Measurements from ENCODE around the gene ATP9B. TPM values are rescaled to one million over a fixed set of nuclear protein-coding genes. Genes with fewer than 3 reads are reported as not detected.

Gene ATP9B
- total RNA-seq, 1 experiment from 2014 or later, result 20.9 TPM

DNA sequence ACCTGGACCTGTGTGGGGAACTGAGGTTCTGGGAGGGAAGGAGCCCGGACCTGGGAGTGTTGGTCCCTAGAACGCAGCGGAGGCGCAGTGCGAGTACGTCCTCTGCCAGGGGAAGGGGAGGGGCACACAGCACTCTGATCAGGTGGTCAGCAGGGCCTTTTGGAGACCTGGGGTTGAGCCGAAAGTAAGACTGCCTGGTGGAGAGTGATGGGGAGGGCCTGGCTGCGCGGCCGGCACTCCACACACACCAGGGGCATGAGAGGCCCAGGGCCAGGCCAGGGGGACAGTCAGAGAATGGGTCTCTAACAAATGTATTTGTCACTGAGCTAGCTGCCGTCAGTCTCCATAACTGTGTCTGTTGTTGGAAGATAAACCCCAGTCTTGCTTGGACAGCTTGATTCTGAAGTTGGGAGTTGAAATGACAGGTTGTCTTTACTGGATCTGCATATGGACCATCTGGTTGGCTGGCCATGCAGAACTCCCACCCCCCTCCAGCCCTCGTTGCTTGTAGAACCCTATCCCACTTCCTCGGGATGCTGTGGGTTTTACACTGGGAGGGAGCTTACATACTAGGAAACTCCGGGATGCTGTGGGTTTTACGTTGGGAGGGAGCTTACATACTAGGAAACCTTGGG lies 251.1 kb downstream of the ATP9B start:
- H3K79me1 ChIP-seq (ENCODE audit: insufficient read depth, low read depth, low read length, poor library complexity, severe bottlenecking), result no peaks in the 10 kb centered on the region
- peaks cover 3% of the 10 kb centered on the region for H3K9me3 ChIP-seq (ENCODE audit: control insufficient read depth, low read depth, low read length)
- Mint-ChIP-seq H3K36me3 (ENCODE audit: insufficient read depth in 1 of 3, low read depth in 3 of 3) (peaks cover 9 to 13% (median 10%) of the 10 kb centered on the region in 3 experiments; a peak in 6 of 7 replicates), H3K27me3 (ENCODE audit: low read depth) (no peaks in the 10 kb centered on the region), H3K4me1 (peaks cover 5 to 10% of the 10 kb centered on the region in 2 experiments), H3K27ac (peak overlapping the region in 2 of 3 experiments; percentile 34 to 66; a peak in 1 of 7 replicates), H3K4me3 (no peak overlapping the region), H3K9me3 (peaks cover 2 to 6% of the 10 kb centered on the region in 2 experiments; a peak in 3 of 5 replicates)
- H2AK5ac ChIP-seq (ENCODE audit: insufficient read length, low read length), result no peak overlapping the region
- H3K14ac ChIP-seq (ENCODE audit: insufficient read depth, low read length), result no peak overlapping the region
- H4K91ac ChIP-seq (ENCODE audit: insufficient read length, low read depth, low read length), result no peak overlapping the region
- no peak for DNase-seq
- no peak overlapping the region for H3K27ac ChIP-seq (ENCODE audit: insufficient read length, low read depth, low read length)
- WGBS (ENCODE audit: extremely low coverage, insufficient read length, low lambda C conversion rate), result no CpG with 5 or more reads among the region's 15 CpGs
- no peak overlapping the region for H3K4me2 ChIP-seq (ENCODE audit: insufficient read depth, insufficient read length, low read length)
- H3K27me3 ChIP-seq (ENCODE audit: insufficient read depth, low read length), result no peaks in the 10 kb centered on the region
- no peak overlapping the region for H3T11ph ChIP-seq (ENCODE audit: low read length)
- H3K23ac ChIP-seq (ENCODE audit: insufficient read length, low read depth, low read length), result no peak overlapping the region
- no peak overlapping the region for H2BK5ac ChIP-seq (ENCODE audit: insufficient read length, low read length)
- no peak overlapping the region for H2BK12ac ChIP-seq (ENCODE audit: insufficient read length, low read depth, low read length)
- no peaks in the 10 kb centered on the region for H3K4me1 ChIP-seq (ENCODE audit: insufficient read depth, low read length)
- no peak overlapping the region for H2BK15ac ChIP-seq (ENCODE audit: low read depth, low read length)
- no peak overlapping the region for H3K9ac ChIP-seq (ENCODE audit: extremely low read depth, insufficient read length, low read length)
- H2BK120ac ChIP-seq (ENCODE audit: low read depth, low read length, poor library complexity, severe bottlenecking), result no peak overlapping the region
- H2AFZ ChIP-seq (ENCODE audit: low read length), result no peak overlapping the region
- H3K23me2 ChIP-seq (ENCODE audit: insufficient read length, low read depth, low read length, poor library complexity, severe bottlenecking), result no peaks in the 10 kb centered on the region
- no peaks in the 10 kb centered on the region for H3K79me2 ChIP-seq (ENCODE audit: insufficient read depth, low read length)
- H4K8ac ChIP-seq (replicated peaks; ENCODE audit: insufficient read length, low read depth, low read length), result no peak overlapping the region
- H4K5ac ChIP-seq (ENCODE audit: insufficient read length, low read depth, low read length), result no peak overlapping the region
- no peaks in the 10 kb centered on the region for H4K20me1 ChIP-seq (ENCODE audit: control insufficient read depth, insufficient read depth, insufficient read length)
- H3K4ac ChIP-seq (ENCODE audit: low read depth, low read length), result no peak overlapping the region
- no peak overlapping the region for H3K56ac ChIP-seq (ENCODE audit: insufficient read length, low read depth, low read length)
- TF ChIP-seq, protein P1, sequence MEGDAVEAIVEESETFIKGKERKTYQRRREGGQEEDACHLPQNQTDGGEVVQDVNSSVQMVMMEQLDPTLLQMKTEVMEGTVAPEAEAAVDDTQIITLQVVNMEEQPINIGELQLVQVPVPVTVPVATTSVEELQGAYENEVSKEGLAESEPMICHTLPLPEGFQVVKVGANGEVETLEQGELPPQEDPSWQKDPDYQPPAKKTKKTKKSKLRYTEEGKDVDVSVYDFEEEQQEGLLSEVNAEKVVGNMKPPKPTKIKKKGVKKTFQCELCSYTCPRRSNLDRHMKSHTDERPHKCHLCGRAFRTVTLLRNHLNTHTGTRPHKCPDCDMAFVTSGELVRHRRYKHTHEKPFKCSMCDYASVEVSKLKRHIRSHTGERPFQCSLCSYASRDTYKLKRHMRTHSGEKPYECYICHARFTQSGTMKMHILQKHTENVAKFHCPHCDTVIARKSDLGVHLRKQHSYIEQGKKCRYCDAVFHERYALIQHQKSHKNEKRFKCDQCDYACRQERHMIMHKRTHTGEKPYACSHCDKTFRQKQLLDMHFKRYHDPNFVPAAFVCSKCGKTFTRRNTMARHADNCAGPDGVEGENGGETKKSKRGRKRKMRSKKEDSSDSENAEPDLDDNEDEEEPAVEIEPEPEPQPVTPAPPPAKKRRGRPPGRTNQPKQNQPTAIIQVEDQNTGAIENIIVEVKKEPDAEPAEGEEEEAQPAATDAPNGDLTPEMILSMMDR (conservative IDR thresholded peaks at IDR 0.05), result no peak
- H3K18ac ChIP-seq (ENCODE audit: insufficient read length, low read depth, low read length), result no peak overlapping the region
- H2BK20ac ChIP-seq (ENCODE audit: low read depth, low read length, poor library complexity, severe bottlenecking), result no peak overlapping the region
